NCI-H460 (cell line): ENCODE measurements around the gene IRF6. TPM values are rescaled to one million over a fixed set of nuclear protein-coding genes. Genes with fewer than 3 reads are reported as not detected.
A peak's percentile ranks its signal among the peaks of the same experiment; 100 is the strongest.

Experiments
- DNase-seq: peaks from one replicate; pipeline ENCODE4 v3.0.0-alpha.2; 2016; ENCODE audit warnings: low read depth; ENCODE audit errors: extremely low read depth
- polyA plus RNA-seq: library from polyadenylated mRNA; depleted of rRNA; stranded (reverse); fragments of >200 nt; gene quantifications from 2 replicates; pipeline ENCODE4 v1.2.3, GENCODE V29; 2014; cell fraction: nucleus; rRNA removed
- total RNA-seq: library from RNA; depleted of rRNA; stranded (reverse); fragments of >200 nt; shearing (Covaris generic); gene quantifications from 2 replicates; pipeline ENCODE4 v1.2.3, GENCODE V29; 2014; rRNA removed

IRF6 gene
- total RNA-seq: 0.10 and 0.20 TPM in 2 replicates
- 0.07 TPM in 1 of 2 replicates, not detected in the other for polyA plus RNA-seq

GRCh38 chr1:209805875-209806760 is at the start of gene IRF6:
Gene IRF6 (minus strand): TSS chr1:209806142. CDS start chr1:209801413, 4,729 bp downstream.
- peak; percentile 70 for DNase-seq

- no peak for DNase-seq
Observed at GRCh38 chr1:209855623-209856022, 49.7 kb upstream of the IRF6 start.

DNA sequence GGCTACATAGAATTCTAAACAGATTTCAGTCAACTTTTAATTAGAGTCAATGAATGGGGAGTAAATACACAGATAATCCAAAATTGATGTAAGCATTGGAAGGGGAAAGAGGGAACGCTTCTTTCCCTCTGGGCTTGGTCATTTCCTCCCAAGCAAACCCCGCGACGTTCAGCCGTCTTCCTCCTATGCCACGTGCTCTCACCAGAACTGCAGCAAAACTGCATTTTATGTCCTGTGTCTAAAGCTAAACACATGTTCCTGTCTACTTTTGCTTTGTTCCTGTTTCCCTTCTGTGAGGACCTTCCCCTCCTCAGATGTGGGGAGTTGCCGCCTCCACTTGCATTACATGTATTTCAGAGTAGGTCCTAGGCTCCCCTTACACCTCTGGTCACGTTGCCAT is 49.1 kb upstream of the IRF6 start:
- DNase-seq: no peak

GRCh38 chr1:209854196-209854595 is 48.3 kb upstream of the IRF6 start:
- DNase-seq: no peak

DNA sequence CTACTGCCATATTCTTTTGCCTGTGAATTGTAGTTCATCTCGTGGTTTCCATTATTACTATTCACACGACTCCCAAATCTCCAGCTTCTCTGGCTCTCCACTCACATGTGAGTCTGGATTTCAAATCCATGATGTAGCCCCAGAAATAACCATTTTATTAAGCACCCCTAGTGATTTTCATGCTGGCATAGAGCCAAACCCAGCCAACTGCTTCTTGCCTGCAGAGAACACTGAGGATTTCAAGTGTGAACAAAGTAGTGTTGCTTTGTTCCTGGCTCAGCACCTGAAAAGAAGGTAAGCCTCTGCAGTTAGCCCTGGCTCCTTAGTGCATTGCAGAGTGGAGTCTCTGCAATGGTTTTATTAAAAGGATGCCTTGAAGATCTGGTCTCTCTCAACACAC is 47.7 kb upstream of the IRF6 start:
- no peak for DNase-seq

- peak; percentile 80 for DNase-seq
Observed at GRCh38 chr1:209850342-209850979, 44.5 kb upstream of the IRF6 start.

- no peak for DNase-seq
Observed at GRCh38 chr1:209849388-209849787, 43.4 kb upstream of the IRF6 start.

DNA sequence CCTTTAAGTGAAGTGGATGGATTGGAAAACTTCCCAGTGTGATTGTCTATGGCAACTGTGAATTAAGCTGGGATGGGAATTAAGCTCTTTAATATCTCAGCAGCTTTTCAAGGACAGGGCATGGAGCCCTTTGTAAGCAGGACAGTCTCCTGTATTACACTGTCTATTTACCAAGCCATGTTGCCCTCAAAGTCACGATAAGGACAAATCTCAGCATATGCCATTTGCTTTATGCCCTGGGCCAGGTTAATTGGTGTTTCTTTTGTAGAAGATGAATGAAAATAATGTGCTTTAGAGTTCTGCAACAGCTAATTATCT is 39.4 kb upstream of the IRF6 start:
- no peak for DNase-seq

- DNase-seq: no peak
Observed at GRCh38 chr1:209844695-209845407, 38.9 kb upstream of the IRF6 start.

DNA sequence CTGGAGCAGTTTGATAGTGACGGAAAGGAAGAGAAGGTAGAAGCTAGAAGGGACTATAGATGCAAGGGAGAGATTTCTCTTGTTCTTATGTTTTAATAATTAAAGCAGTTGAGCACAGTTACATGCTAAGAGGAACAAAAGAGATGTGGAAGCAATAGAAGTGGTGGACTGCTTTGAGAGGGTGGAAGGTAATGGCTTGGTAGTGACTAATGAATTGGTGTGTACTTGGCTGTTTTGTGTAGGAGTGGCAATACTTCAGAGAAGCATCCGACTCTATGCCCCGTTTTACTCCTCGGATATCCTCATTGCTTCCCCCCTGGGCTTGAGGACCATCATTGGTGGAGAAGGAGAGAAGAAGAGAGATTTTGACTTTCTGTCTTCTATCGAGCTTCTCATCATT is 34.7 kb upstream of the IRF6 start:
- no peak for DNase-seq

- peak; percentile 89 for DNase-seq
Observed at GRCh38 chr1:209839875-209840546, 34.1 kb upstream of the IRF6 start.

DNA sequence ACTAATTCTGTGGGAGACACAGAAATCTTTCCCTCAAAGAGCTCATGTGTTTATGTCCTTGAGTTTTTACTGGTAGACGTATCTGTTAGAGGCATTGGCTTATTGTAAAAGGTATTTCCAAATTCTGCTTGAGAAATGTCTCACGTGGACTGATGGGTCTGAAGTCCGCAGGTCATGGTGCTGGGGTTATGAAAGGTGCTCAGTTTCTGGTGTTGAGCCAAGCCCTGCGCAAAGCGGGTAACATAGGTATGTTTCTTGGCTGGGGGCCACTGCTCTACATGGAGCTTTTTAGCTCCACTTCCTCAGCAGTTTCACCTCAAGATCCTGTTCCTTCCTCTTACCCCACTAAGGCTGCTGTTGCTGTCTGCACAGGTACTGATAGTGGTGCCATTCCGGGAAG is 32.6 kb upstream of the IRF6 start:
- DNase-seq: no peak

GRCh38 chr1:209837671-209838070 is 31.7 kb upstream of the IRF6 start:
- no peak for DNase-seq

DNA sequence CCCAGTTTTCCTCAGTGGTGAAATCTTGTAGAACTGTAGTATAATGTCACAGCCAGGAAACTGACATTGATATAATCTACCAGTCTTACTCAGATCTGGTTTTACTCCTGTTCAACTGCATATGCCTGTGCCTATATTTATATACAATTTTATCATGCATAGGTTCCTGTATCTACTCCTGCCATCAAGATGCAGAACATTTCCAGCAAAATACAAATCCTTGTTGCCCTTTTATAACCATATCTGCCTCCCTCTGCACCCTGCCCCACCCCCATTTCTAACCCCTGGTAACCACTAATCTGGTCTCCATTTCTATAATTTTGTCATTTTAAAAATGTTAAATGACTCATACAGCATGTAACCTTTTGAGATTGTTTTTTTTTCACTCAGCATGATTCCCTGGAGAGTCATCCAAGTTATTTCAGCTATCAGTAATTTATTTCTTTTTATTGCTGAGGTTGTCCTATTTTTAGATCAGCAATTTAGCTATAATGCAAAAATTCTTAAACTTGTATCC is 29.9 kb upstream of the IRF6 start:
- DNase-seq: no peak

- no peak for DNase-seq
Observed at GRCh38 chr1:209831615-209832014, 25.7 kb upstream of the IRF6 start.

GRCh38 chr1:209830722-209831121 is 24.8 kb upstream of the IRF6 start:
- DNase-seq: no peak

DNA sequence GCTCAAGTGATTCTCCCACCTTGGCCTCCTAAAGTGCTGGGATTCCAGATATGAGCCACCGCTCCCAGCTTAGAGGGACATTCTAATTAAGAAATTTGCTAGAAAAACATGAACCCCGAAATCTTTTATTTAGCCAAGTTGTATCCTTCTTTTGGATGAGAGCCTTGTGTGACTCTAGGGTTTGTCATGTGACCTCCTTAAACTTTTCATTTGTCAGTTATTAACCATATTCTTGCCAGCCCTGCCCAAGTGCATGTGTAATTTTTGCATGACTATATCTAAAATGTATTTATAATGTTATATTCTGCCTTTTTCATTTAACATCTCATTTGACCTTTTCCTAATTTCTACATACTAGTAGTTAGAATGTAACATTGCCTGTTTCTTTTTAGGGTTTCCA is 23.8 kb upstream of the IRF6 start:
- no peak for DNase-seq

DNA sequence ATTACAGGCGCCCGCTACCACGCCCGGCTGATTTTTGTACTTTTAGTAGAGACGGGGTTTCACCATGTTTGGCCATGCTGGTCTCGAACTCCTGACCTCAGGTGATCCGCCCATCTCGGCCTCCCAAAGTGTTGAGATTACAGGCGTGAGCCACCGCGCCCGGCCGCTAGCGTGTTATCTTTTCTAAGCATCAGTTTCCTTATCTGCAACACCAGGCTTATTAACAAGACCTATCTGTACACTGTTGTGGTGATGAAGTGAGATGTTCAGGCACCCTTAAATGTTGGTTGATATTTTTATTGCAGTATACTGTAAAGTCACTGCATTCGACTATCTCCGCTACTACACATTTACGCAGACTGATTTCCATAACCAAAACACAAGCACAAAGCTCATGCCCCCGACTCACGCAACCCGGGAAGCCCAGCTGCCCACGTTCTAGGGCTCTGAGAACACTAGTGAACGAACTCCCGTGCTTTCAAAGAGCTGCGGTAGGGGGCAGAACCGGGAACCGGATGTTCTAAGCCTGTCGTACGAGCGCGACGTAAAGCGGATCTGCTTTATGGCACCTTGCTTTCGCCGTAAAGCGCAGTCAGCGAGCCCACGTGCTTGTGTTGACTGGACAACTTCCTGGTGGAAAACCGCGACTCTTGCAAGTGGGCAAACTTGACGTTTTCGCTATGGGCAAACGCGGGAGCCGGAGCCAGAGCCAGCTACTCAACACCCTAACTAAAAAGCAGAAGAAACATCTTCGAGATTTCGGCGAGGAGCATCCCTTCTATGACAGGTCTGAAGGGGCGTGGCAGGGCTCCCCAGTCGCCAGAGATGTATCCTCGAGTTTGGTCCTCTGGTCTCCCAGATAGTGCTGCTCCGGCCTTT is 21.7 kb upstream of the IRF6 start, which contains the start of gene UTP25:
UTP25 (plus strand) TSS at position 589 of the 879 bp plus-strand sequence; CDS start at position 681, 92 bp downstream.
- peak; percentile 98 for DNase-seq

DNA sequence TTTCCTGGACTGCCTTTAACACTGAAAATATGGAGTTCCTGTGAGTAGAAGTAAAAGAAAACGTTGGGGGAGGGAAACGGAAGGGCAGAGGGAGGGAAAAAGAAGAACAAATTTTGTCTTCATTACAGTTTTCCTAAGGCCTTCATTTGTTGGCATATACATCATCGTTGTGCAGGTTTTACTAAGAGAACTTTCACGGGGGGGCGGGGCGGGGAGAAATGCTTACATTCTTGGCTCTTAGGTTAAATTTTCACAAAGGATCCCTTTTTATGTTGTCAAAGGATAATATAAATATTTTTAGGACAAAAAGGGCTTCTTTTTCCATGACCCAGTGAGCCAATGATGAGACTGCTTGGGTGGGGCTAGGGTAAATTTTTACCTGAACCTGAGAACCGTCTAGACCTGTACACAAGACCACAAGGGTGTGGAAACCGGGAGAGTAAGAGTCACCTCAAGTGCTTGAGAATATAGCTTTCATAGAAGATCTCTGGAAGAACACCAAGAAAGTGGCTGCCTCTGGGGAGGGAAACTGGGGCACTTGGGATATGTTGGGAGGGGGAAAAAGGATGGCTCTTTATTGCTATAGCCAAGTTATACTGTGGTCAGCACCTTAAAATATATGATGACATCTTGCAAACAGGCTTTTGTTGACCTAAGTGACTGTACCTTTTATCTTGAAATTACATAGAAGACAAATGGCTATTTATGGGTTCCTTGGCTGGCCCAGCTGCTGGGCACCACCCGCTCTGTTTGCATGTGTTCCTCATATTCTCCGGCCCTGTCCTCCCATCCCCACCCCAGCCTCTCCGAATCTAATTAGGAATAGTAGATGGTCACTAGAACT is 19.9 kb upstream of the IRF6 start:
- no peak for DNase-seq
